Endothelial cell of umbilical vein (primary cell): ENCODE data around the gene RPH3AL. TPM values are rescaled to one million over a fixed set of nuclear protein-coding genes. Genes with fewer than 3 reads are reported as not detected.

Source experiments
- BruUV-seq: library from RNA; stranded (reverse); fragments of 400-500 nt; replicated peaks from 2 replicates; lab custom pipeline; 2021; lab: Mats Ljungman, UMichigan
- CTCF ChIA-PET: fragments of 300-600, 350-600 bp; sonication (Branson Sonifier 250); formaldehyde crosslinking; loops from one replicate; lab custom pipeline; 2021; ENCODE audit warnings: antibody characterized with exemption, inconsistent platforms; lab: Charles Lee
- POLR2A ChIA-PET: fragments of 300-600, 350-600 bp; sonication (Branson Sonifier 250); formaldehyde crosslinking; loops from one replicate; lab custom pipeline; 2021; ENCODE audit warnings: antibody characterized with exemption, inconsistent platforms; lab: Charles Lee
- DNase-seq: peaks from one replicate; pipeline ENCODE4 v3.0.0-alpha.2; 2011; ENCODE audit warnings: low read depth, low spot score
- FAIRE-seq: peaks from 2 replicates; lab custom pipeline; 2011; peaks lifted over from hg19 to GRCh38; lab: Jason Lieb, UNC
- H2AFZ ChIP-seq: 2 replicates; pipeline ENCODE4 v1.6.0; 2012; ENCODE audit warnings: low read depth, low read length, control low read depth, inconsistent platforms
- H3K27ac ChIP-seq: 2 replicates; pipeline ENCODE4 v1.5.1; 2011; ENCODE audit warnings: low read depth, mild to moderate bottlenecking, control low read depth, low read length, moderate library complexity; ENCODE audit not compliant: insufficient read depth
- H3K27me3 ChIP-seq, 2 experiments: 2 replicates each; pipeline versions ENCODE4 v1.6.0 to v1.6.1; 2011; ENCODE audit warnings: low read length in 2 of 2, mixed read lengths in 1 of 2; ENCODE audit not compliant: control insufficient read depth in 2 of 2, insufficient read depth in 2 of 2
- H3K36me3 ChIP-seq, 2 experiments: 2 replicates in 1 of 2; 3 replicates in 1 of 2; pipeline ENCODE4 v1.5.1; 2011; ENCODE audit warnings: low read length in 2 of 2, mild to moderate bottlenecking in 1 of 2, moderate library complexity in 1 of 2; ENCODE audit not compliant: control insufficient read depth in 2 of 2, insufficient read depth in 2 of 2; ENCODE audit errors: extremely low read depth in 1 of 2
- H3K4me1 ChIP-seq: 3 replicates; pipeline ENCODE4 v1.5.1; 2011; ENCODE audit warnings: mild to moderate bottlenecking, low read length; ENCODE audit not compliant: control insufficient read depth, insufficient read depth; ENCODE audit errors: extremely low read depth
- H3K4me2 ChIP-seq: 2 replicates; pipeline ENCODE4 v1.6.1; 2011; ENCODE audit warnings: low read length, control low read depth, mixed read lengths; ENCODE audit not compliant: insufficient read depth
- H3K4me3 ChIP-seq, 3 experiments: fragments of 200-600 bp in 1 of 3; sonication (generic), shearing (Covaris generic) in 1 of 3; replicated peaks in 1 of 3; 2 replicates each; pipeline ENCODE4 v1.5.1; 2011 to 2016; ENCODE audit warnings: control low read depth in 3 of 3, low read length in 3 of 3, mild to moderate bottlenecking in 2 of 3, inconsistent platforms in 1 of 3, low read depth in 1 of 3, moderate library complexity in 1 of 3; ENCODE audit not compliant: insufficient read depth in 1 of 3
- H3K79me2 ChIP-seq: 2 replicates; pipeline ENCODE4 v1.6.0; 2012; ENCODE audit warnings: low read length, inconsistent platforms; ENCODE audit not compliant: control insufficient read depth, insufficient read depth
- H3K9ac ChIP-seq: replicated peaks from 2 replicates; pipeline ENCODE3; 2011; ENCODE audit warnings: low read length, control low read depth; ENCODE audit not compliant: insufficient read depth; ENCODE audit errors: extremely low read depth
- H3K9me1 ChIP-seq: replicated peaks from 3 replicates; pipeline ENCODE4 v1.6.0; 2011; ENCODE audit warnings: mild to moderate bottlenecking, low read length; ENCODE audit not compliant: control insufficient read depth, insufficient read depth; ENCODE audit errors: extremely low read depth
- H3K9me3 ChIP-seq: replicated peaks from 2 replicates; pipeline ENCODE4 v1.5.1; 2012; ENCODE audit warnings: low read length, inconsistent platforms; ENCODE audit not compliant: control insufficient read depth, insufficient read depth
- H4K20me1 ChIP-seq: replicated peaks from 2 replicates; pipeline ENCODE3; 2011; ENCODE audit warnings: mild to moderate bottlenecking, low read length; ENCODE audit not compliant: control insufficient read depth, insufficient read depth; ENCODE audit errors: extremely low read depth
- GATA2 ChIP-seq: IDR thresholded peaks from 2 replicates; pipeline ENCODE4 v1.7.0; 2011; ENCODE audit warnings: low read depth, mild to moderate bottlenecking, moderate library complexity, mixed read lengths, low read length; ENCODE audit not compliant: insufficient read length, insufficient read depth
- POLR2A ChIP-seq: IDR thresholded peaks from 2 replicates; pipeline ENCODE4 v1.6.1; 2012; ENCODE audit warnings: low read depth, mild to moderate bottlenecking, control low read depth, low read length
- POLR2AphosphoS5 ChIP-seq: IDR thresholded peaks from 2 replicates; pipeline ENCODE4 v1.6.1; 2012; ENCODE audit warnings: low read depth, mild to moderate bottlenecking, control low read depth, low read length, moderate library complexity; ENCODE audit not compliant: insufficient read depth
- dilution Hi-C: fragments of 300-500 bp; cut with MboI; formaldehyde crosslinking; loops from one replicate; pipeline ENCODE4 v1.15.0; 2019; ENCODE audit warnings: low sequenced_read_pairs; ENCODE audit not compliant: extremely low pct_ligation_motif_present
- intact Hi-C: fragments of 100-400 bp; cut with micrococcal nuclease; formaldehyde crosslinking; loops from one replicate; pipeline ENCODE4 v1.10.0; 2022
- polyA plus RNA-seq, 4 experiments: library from polyadenylated mRNA; depleted of rRNA in 3 of 4; stranded (reverse) in 3 of 4; unstranded in 1 of 4; fragments of >200 nt; gene quantifications; 2 replicates each; pipeline versions ENCODE4 v1.2.1 to v1.2.3, GENCODE V29; 2011 to 2012; ENCODE audit warnings: missing spikeins in 1 of 4
- total RNA-seq: library from RNA; stranded (reverse); gene quantifications from 2 replicates; pipeline ENCODE4 v1.2.3, GENCODE V29; 2021
- TF ChIP-seq, protein P1 (sequence below): IDR thresholded peaks from 2 replicates; pipeline ENCODE4 v1.6.1; 2011; ENCODE audit not compliant: insufficient read depth, insufficient read length

Gene RPH3AL
- total and polyA plus RNA-seq, 2 donors (not counting 3 experiments of a cell fraction or from before 2014, with no cell fraction given): 4.1 to 7.0 TPM

DNA sequence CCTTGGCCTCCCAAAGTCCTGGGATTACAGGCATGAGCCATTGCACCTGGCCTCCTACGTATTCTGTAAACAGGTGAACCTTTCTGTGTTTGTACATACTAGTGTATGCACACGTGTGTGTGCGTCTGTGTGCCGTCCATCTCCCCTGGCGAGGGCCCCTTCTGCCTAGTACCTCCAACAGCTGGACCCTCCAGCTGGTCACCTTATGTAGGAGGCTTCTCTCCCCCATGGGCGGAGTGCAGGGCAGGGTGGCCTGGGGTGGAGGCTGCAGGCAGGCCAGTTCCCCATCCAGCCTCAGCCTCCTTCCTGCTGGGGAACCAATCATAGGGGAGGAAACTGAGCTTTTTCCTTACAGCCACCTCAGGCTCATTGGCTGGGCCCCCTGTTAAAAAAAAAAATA, 146.8 kb downstream of the RPH3AL start:
- H3K9me1 ChIP-seq: no peaks in the 10 kb centered on the region
- dilution Hi-C loops: no loop called here
- no peaks in the 10 kb centered on the region for H3K79me2 ChIP-seq
- no peak overlapping the region for H3K4me3 ChIP-seq
- no TSS peak for BruUV-seq
- no peaks in the 10 kb centered on the region for H3K9me3 ChIP-seq
- H3K27ac ChIP-seq: no peak overlapping the region
- no peak for FAIRE-seq
- CTCF ChIA-PET: no interaction called here
- no peaks in the 10 kb centered on the region for H3K27me3 ChIP-seq
- intact Hi-C loops: no loop called here
- H4K20me1 ChIP-seq: no peaks in the 10 kb centered on the region
- DNase-seq: no peak
- POLR2A ChIA-PET: no interaction called here
- TF ChIP-seq GATA2 (no peak), POLR2AphosphoS5 (no peak), POLR2A (no peak)
- TF ChIP-seq, protein P1, sequence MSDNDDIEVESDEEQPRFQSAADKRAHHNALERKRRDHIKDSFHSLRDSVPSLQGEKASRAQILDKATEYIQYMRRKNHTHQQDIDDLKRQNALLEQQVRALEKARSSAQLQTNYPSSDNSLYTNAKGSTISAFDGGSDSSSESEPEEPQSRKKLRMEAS: no peak
- no peak overlapping the region for H2AFZ ChIP-seq
- H3K4me2 ChIP-seq: no peak overlapping the region
- no peaks in the 10 kb centered on the region for H3K36me3 ChIP-seq
- no peak overlapping the region for H3K9ac ChIP-seq
- H3K4me1 ChIP-seq: peaks cover under 1% of the 10 kb centered on the region

GRCh38 chr17:205148-205669, 147.4 kb downstream of the RPH3AL start:
- Histone ChIP-seq H3K9me3 (no peaks in the 10 kb centered on the region), H3K27ac (no peak overlapping the region), H3K36me3 (no peaks in the 10 kb centered on the region), H3K4me3 (no peak overlapping the region), H3K4me2 (no peak overlapping the region), H3K27me3 (no peaks in the 10 kb centered on the region), H3K9me1 (no peaks in the 10 kb centered on the region), H3K4me1 (peaks cover 7% of the 10 kb centered on the region), H3K79me2 (no peaks in the 10 kb centered on the region), H2AFZ (no peak overlapping the region), H3K9ac (no peak overlapping the region), H4K20me1 (no peaks in the 10 kb centered on the region)
- dilution Hi-C loops (no loop called here), intact Hi-C loops (no loop called here)
- ChIA-PET POLR2A (no interaction called here), CTCF (no interaction called here)
- BruUV-seq: no TSS peak
- DNase-seq: no peak
- TF ChIP-seq POLR2AphosphoS5: no peak
- FAIRE-seq: no peak
